Kasumi-1 (cell line): Measurements from ENCODE around the gene TENM4.

Experiments
- DNase-seq, 2 experiments: peaks; one replicate each; lab custom pipeline; 2025; lab: John Stamatoyannopoulos, UW

TENM4 gene

DNA sequence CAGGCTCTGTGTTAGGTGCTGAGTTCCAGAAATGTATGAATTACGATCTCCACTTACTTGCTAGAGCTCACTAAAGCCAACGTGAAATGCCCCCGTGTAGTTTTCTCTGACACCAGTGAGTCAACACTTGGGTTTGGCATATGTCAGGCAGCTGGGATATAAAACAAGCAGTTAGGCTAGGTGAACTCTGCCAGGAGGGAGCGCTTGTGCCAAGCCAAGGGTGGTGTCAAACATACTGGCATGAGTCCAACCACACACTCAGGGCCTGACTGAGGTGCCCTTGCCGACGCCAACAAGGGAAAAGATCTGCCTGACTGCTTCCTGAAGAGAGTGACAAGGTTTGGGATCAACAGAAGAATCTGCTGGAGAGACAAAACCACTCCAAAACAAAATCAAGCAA is 698.4 kb downstream of the TENM4 start:
- no peak for DNase-seq

DNA sequence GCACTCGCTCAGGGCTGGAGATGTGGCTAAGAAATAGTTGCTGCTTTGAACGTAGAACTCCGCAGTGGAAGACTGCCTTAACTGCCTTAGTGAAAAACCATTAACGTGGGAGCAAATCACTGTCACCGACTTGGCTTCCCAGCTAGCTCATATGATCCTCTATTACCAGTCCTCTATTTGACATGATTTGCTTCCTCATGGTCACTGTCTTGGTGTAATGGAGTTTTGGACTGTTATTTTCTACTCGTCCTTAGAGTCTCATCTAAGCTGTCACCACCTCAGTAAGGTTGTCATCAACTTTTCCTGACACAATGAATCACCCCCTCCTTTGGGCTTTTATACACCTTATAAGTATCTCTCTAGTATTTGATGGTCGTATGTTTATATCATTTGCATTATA is 699.1 kb downstream of the TENM4 start:
- no peak for DNase-seq

DNA sequence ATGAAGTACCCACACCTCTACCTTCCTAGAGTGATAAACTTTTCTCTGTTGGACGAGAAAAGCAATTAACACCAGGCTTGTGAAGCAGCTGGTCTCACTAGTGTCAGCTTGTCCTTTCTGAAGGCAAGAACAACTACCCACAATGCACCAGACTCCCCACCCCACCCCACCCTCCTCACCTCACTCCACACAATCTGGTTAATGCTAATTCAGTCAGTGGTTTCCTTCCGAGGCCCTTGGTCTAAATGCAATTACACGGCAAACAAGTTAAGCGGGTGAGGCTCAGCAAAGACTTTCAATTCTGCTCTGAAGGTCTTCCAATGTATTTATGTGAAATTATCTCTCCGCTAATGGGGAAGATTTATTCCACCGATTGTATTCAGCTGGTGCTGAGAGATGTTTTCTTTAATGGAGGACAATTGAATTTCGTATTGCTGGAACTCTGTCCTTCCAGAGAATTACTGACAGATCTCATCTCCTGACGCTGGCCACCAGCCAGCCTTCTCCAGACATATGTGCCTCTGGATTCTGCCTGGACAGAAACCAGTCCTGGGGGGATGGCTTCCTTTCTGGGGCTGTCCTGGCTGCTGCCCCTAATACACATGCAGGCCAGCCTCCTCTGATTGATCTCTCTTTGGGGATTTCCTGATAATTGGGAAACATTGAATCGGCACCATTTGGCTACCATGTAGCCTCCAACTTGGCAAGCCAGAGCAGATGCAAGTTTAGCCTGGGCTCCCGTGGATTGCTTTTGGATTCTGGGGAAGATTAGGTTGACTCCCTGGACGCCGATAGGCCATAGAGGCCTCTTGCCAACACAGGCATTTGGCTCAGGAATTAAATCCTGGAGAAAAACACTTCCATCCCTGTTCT is 700.4 kb downstream of the TENM4 start:
- no peak for DNase-seq

DNA sequence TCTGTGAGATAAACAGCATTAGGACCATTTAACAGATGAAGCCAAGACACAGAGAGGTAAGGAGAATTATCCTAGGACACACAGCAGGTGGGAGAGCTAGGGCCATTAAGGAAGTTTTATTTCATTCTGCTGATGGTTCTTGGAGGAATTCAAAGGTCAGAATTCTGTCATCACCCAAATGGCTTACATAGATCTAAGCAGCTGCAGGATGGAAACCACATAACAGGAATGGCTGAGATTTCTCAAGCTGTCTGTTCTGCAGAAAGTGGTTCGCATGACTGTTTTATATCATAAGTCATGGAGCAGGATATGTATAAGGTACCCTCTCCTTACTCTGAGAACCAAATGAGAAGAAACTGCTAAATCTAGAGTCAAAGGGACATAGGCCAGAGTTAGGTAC is 702.9 kb downstream of the TENM4 start:
- no peak for DNase-seq

DNA sequence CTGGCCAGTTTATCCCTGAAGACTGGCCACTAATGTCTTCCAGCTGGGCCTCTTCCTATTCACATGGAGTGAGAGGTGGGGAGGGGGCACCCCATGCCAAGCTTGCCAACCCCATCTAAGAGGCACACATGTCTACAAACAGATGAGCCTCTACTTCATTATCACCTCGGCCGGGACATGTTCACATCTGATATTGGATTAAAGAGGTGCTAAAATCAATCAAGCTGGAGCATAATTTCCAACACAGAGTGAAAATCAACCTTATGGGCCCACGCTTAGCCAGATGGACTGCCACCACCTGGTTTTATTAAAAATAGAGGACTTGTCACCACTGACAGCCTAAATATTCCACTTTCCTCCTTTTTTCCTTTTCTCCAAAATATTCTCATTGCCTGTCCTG is 703.5 kb downstream of the TENM4 start:
- DNase-seq: no peak

DNA sequence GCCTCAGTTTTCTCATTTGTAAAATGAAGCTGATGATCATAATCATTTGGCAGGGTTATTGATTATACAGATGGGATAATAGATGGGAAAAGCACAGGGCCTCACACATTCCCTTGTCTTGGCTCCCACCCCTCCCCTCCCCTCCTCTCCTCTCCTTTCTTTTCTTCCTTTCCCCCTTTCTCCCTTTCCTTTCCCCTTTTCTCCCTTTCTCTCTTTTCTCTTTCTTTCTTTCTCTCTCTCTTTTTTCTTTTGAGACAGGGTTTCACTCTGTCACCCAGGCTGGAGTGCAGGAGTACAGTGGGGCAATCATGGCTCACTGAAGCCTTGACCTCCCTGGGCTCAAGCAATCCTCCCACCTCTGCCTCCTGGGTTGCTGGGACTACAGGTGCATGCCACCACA is 705.1 kb downstream of the TENM4 start:
- DNase-seq: no peak

DNA sequence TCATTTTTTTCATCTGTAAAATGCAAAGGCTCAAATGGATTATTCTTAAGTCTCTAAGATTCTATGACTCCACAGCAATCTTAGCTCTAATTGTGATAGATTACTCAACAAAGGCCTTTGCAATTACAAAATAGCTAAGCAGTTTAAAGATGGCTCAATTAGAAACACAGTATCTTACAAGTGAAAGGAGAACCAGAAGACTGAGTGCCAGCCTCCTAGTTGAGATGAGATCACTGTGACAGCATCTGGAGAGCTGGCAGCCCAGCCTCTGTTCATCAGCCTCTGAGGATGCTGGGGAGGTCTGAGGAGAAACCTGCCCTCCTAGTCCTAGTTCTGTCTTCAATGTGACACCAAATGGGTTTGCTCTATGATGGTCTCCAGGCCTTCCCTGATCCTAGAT is 707.8 kb downstream of the TENM4 start:
- no peak for DNase-seq

DNA sequence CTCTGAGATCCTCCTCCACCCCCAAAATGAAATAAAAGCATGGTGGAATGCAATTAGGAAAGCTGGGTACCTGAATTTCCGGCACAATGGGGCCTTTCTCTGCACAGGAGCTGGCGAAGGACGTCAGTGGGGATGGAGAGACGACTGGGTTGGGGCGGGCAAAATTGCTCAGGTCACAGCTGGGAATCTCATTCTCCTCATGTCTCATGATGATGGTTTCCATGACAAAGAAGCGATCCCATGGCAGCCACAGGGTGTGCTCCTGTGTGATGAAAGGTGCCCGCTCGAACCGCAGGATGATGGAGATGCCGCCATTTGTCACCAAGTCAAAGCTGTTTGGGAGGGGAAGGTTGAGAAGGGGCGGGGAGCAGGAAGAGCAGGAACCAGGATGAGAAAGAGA is 708.6 kb downstream of the TENM4 start:
- DNase-seq: no peak

DNA sequence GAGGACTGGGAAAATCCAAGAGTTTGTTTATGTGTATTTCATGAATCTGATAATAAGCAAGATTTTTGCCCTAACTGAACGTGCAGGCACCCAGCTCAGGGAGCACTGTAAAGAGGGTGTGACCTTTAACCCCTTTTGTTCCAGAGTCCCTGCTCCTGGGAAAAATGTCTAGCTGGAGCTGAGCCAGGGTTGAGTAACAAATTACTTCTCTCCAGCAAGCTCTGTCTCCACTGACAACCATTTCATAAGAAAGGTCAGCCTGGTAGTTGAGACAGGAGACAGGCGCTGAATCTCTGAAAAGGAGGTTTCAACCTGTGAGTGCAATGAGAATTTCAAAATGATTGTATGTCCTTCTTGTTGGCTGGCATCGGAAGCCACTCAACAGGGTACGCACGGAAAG is 709.8 kb downstream of the TENM4 start:
- no peak for DNase-seq

DNA sequence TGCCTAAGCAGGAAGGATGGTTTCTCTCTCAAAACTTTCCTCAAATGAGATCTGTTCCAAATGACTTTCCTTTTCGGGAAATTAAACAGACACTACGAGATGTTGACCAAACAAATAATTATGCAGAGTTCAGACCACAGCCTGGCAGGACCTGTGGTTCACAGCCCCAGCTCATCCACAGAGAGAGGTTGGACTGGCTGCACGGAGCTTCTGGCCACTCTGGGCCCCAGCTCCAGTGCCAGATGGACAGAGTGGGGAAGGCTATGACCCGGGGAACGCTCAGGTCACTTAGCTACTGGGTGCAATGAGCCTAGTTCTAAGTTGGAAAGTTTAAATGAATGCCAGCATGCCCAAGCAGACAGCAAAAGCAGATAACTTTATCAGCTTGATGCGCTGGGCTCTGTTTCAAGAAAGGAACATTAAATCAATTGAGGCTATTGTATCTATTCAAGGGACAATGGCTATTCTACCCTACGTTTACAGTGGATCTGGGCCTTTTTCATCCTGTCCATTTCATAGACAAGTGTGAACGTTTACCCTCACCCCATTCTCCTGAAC is 710.5 kb downstream of the TENM4 start:
- DNase-seq: no peak

DNA sequence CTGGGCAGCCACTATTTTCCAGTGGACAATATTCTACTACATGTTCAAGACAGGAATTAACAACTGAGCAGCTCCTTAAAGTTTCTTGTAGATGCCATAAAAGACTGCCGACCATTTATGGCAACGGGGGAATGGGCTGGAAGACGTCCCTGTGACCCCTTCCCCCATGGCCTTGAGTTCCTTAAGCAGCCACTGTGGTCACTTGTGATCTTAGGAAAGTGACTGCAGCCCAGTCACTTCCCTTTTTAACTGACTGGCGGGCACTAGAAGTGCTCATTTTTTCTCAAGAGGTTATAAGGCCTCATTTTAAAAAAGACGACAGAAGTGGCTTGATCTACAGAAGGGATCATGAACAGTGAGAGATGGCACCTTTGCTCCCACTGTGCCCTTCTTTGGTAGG is 713.0 kb downstream of the TENM4 start:
- peak; percentile 38 to 44 for DNase-seq

DNA sequence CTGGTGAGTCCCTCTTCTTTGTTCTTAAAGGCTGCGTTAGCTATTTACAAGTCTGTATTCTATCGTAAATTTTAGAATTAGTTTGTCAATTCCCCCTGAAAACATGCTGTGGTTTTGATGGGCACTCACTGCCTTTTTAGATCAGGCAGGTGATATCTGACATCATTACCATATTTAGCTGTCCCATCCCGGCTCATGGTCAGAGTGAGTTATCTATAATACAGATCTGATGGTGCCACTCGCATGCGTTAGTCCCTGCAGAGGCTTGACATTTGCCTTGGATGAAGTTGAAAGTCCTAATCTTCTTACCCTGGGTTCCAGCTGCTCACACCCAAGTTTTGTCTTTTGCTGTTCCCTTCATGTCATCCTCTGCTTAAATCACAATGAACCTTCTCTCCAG is 715.6 kb downstream of the TENM4 start:
- DNase-seq: no peak

DNA sequence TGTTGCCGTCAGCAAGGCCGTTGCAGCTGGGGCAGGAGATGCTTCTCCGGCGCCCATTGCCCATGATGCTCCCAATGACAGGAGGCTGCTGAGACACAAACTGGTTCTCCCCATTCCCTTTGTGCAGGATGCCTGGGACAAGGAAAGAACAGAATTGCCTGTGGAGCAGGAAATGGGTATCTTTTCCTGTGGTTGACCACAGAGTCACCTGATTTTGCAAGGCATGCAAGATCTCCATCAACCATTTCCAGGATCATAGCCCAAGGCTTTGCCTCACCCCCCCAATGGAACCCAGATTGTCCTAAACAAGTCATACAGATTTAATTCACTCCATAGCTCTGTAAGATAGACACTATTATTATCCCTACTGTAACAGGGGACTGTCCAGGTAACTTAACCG is 718.0 kb downstream of the TENM4 start:
- no peak for DNase-seq

DNA sequence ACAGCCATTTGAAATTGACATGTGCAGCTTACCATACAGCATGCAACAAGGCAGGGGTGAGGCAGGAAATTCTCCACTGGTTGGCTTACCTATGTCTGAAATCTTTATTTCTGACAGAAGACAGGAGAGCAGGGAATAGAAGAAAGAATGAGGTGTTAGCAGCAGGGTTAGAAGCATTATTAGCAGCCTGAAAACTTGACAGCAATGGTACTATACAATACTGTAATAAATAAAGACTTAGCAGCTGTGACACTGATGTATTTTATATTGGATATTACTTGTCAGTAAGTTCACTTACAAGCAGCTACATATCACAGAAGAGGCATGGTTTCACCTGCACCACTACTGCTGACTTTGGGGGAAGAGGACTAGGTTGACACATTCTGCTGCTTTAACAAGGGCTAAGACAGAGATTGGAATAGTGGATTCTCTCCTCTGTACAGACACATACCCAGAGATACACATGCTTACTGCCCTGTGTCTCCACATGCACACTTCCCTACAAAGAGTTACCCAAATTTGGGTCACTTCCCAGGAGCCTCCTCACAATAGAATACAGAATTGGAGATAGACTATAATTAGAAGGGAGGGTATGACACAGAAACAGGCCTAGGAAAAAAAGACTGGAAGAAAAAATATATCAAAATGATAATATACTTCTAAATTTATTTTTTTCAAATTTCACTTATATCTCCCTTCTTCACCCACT is 720.4 kb downstream of the TENM4 start:
- no peak for DNase-seq

DNA sequence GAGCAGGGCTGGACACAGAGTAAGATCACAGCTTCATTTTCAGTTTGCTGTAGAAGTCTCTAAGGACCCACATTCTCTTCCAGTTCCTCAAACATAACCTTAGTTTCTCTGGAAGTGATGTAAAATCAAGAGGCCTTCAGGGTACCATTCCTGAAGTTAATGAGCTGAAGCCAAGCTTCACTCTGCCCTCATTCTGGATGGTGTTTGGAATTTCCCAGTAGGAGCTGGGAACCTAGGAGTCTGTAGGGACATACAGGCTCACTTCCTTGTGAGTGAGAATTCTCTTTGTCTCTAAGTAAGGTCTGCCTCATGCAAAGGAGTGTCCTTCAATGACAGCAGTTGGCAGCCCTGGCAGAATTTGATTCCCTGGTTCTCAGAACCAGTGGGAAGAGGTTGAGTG is 723.8 kb downstream of the TENM4 start:
- no peak for DNase-seq

DNA sequence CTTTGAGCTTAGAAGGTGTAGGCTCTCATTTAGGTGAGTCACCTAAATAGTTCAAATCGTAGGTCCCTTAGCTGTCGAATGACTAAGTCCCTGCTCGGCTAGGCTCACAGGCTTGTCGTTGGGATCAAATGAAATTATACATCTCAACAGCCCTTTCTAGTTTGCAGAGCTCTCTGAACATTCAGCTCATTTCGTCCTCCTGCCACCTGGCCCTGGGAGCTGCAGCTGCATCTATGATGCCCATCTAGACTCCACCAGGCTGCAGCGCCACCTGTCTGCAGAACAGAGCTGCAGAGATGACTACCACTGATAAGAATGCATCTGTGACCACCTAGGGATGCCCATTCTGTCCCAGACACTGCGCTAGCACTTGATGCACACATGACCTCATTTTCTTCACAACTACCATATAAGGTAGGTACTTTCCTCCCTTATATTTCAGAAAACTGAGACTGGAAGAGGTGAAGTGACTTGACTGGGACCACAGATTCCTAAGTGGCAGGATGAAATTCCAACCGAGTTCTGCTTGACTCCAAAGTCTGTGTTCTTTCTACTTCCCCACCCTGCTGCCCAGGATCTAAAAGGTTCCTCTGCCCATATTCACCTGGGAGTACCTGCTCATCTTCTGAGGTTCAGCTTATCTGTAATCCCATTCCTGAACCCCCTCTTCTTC is 725.1 kb downstream of the TENM4 start:
- peak; percentile 17 to 19 for DNase-seq

DNA sequence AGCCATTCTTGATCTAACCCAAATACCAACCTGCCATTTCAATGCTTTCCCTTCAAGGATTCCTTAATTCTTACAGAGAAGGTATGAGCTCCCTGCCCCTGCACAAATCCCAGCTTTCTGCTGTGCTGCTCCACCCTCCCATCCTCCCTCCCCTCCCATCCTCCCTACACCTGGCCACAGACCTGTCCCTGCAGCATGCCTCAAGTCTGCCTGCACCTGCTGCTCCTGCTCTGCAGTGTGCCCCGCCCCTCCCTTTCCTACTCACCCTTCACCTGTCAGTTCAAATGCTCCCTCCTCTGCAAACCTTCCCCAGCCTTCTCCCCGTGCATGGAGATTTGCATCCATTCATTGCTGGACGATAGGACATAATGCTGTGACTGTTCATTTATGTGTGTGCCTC is 726.3 kb downstream of the TENM4 start:
- DNase-seq: no peak

DNA sequence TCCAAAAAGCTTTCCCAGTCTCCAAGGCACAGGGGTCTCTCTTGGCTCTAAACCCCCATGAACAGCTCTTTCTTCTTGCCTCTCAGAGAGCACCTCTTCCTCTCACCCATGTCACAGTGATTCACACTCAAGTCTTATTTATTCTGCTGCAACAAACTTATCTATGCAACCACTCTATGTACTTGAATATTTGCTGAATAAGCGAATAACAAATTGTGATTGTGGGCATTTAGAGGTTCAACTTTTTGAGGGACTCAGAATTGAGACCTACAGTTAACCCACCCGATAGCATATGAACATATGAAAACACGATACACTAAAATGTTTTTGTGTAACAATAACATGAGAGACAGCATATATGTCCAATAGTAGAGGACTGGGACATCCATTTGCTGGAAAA is 729.1 kb downstream of the TENM4 start:
- DNase-seq: no peak

DNA sequence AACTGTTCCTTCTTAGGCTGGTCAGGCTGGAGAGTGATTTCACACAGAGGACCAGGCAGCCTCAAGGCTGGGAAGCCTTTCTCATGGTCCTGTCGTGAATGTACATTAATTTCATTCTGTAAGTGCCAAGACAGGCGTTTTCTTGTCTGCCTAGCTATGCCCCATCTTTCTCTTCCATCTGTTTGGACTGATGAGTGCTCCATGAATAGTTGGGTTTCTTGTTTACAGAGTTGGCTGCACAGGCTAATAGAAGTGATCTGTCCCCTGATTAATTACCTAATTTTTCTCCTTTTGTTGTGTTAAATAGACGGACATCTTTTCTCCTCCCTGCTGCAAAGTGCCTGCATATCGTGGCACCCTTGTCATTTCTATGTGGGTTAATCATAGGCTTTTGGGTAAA is 730.4 kb downstream of the TENM4 start:
- DNase-seq: no peak

DNA sequence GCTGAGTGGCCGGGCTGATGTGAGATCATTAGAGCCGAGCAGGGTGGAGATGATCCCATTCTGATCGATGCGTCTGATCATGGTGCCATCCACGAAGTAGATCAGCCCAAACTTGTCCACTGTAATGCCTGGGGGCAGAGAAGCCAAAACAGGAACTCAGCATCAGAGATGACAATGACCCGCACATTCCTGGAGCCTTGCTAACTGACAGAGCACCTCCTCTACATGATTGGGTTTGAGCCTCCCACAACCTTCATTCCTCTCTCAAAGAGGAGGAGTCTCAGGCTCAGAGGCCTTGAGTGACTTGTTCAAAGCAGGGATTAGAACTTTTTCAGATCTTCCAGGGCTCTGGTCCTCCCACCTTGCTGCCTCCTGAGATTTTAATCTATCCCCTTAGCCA is 732.4 kb downstream of the TENM4 start:
- no peak for DNase-seq

DNA sequence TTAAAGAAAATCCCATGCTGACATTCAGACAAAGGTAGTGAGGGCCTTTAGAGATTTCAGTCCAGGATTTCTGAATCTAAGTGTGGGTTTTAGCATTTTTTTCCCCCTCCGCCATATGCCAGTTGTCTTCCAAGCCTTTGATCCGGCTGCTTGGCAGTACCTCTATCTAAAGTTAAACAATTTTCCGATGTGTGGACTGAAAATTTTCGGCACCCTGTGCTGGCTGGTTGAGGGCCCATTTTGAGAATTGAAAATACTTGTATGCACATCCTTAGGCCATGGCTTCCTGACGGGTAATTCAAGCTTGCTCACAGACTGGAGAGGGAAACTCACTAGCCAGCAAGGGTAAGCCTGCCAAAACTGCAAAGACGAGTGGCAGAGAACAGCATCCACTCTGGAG is 734.3 kb downstream of the TENM4 start:
- no peak for DNase-seq

DNA sequence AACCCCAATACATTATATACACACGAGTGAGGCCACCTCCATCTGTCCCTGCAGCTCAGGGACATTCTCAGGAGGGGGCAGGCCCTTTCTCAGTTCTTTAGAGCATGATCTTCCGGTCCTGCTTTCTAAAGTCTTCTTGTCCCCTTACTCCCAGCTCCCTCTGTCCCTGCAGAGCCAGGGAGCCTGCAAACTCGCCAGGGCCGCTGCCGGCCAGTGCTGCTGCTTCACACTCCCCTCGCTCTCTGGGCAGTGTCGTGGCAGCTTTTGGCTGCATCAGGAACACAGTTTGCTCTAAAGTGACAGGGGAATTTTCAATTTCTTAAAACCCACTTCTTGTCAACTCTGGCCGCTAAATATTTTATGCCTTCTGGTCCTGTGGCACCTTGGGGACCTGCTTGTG is 736.0 kb downstream of the TENM4 start:
- no peak for DNase-seq

DNA sequence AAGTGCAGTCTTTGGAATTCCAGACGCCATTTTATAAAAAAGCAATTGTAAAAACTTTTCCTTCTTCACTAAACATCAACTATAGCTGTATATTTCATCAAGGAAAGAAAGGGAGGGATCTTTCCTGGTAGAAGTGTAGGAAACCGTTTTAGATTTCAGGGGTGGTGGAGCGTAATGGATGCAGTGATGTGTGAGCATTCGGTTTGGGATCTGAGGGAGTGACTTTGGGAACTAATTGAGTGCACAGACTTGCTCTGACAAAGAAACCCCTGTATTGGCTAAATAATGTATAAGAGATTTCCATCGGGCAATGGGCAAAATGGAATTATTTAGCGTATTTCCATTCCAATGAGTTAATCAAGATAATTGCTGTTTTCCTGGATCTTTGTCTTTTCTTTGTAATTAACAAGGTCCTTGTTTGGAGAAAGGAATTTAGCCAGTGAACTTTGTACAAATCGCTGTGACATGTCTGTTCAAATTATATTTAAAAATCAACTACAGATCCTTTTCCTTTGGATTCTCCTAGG is 741.2 kb downstream of the TENM4 start:
- no peak for DNase-seq
